ENCODE data around the gene SLC22A4. TPM values are rescaled to one million over a fixed set of nuclear protein-coding genes. Genes with fewer than 3 reads are reported as not detected.
A peak's percentile ranks its signal among the peaks of the same experiment; 100 is the strongest.

SLC22A4 gene
- total and polyA plus RNA-seq, 2 experiments from 2014 or later: 0.27 to 0.32 TPM

DNA sequence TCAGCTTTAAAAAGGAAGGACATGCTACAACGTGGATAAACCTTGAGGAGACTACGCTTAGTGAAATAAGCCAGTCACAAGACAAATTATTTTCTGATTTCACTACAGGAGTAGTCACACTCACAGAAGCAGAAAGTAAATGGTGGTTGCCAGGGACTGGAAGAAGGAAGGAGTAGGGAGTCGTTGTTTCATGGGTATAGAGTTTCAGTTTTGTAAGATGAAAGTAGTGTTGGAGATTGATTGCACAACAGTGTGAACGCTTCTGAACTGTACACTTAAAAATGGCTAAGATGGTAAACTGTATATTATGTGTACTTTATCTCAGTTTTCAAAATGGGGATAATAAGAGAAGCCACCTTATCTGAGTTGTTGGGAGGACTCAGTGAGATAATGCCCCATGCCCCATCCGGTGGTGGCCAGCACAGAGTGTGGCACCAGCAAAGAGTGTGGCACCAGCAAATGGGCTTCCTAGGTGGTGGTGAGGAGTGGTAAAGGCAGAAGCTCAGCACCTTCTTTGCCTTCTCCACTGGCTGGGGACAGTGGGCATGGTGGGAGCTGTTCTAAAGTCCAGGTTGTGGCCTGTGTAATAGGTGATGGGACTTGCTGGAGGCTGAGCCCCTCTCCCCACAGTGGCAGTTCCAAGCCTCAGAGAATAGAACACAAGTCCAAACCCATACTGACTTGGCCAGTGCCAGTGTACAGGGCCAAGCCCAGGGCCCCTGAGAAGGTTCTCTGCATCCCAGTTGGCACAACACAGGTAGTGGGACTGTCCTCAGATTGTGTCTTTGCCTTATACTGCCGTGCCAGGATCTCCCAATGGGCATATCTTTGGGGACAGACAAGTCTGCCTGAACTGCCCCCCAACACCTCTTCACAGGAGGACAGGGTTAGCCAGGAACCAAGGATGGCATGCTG, 4.4 kb downstream of the SLC22A4 start:
- Histone ChIP-seq H3K27me3 (peaks cover 20% of the 10 kb centered on the region), H3K27ac (no peak overlapping the region), H3K4me3 (no peak overlapping the region), H3K4me1 (ENCODE audit: low read depth) (no peaks in the 10 kb centered on the region), H3K36me3 (no peaks in the 10 kb centered on the region), H3K9me3 (ENCODE audit: low read depth) (no peaks in the 10 kb centered on the region)
- peak in 1 of 2 donors; percentile 71 for DNase-seq (ENCODE audit: low read depth in 1 of 2, low spot score in 1 of 2)
- TF ChIP-seq, protein P1, sequence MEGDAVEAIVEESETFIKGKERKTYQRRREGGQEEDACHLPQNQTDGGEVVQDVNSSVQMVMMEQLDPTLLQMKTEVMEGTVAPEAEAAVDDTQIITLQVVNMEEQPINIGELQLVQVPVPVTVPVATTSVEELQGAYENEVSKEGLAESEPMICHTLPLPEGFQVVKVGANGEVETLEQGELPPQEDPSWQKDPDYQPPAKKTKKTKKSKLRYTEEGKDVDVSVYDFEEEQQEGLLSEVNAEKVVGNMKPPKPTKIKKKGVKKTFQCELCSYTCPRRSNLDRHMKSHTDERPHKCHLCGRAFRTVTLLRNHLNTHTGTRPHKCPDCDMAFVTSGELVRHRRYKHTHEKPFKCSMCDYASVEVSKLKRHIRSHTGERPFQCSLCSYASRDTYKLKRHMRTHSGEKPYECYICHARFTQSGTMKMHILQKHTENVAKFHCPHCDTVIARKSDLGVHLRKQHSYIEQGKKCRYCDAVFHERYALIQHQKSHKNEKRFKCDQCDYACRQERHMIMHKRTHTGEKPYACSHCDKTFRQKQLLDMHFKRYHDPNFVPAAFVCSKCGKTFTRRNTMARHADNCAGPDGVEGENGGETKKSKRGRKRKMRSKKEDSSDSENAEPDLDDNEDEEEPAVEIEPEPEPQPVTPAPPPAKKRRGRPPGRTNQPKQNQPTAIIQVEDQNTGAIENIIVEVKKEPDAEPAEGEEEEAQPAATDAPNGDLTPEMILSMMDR (IDR thresholded peaks at IDR 0.05; ENCODE audit: low read depth, low read length): no peak

DNA sequence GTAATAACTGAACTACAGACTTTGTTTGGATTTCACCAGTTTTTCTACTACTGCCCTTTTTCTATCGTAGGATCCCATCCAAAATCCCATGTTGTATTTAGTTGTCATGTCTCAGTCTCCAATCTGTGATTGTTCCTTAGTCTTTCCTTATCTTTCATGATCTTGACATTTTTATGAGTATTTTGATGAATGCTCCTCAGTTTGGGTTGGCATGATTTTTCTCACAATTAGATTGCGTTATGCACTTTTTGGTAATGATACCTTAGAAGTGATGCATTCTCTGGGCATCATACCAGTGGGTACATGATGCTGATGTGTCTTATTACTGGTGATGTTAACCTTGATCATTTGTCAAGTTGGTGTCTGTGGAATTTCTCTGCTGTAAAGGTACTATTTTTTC, 5.7 kb downstream of the SLC22A4 start:
- no peaks in the 10 kb centered on the region for H3K4me1 ChIP-seq (ENCODE audit: low read depth)
- DNase-seq (ENCODE audit: low read depth in 1 of 2, low spot score in 1 of 2): no peak
- no peaks in the 10 kb centered on the region for H3K9me3 ChIP-seq (ENCODE audit: low read depth)
- H3K36me3 ChIP-seq: no peaks in the 10 kb centered on the region
- no peak overlapping the region for H3K4me3 ChIP-seq
- no peak overlapping the region for H3K27ac ChIP-seq
- TF ChIP-seq, protein P1 (IDR thresholded peaks at IDR 0.05; ENCODE audit: low read depth, low read length): no peak
- peaks cover 17% of the 10 kb centered on the region for H3K27me3 ChIP-seq

DNA sequence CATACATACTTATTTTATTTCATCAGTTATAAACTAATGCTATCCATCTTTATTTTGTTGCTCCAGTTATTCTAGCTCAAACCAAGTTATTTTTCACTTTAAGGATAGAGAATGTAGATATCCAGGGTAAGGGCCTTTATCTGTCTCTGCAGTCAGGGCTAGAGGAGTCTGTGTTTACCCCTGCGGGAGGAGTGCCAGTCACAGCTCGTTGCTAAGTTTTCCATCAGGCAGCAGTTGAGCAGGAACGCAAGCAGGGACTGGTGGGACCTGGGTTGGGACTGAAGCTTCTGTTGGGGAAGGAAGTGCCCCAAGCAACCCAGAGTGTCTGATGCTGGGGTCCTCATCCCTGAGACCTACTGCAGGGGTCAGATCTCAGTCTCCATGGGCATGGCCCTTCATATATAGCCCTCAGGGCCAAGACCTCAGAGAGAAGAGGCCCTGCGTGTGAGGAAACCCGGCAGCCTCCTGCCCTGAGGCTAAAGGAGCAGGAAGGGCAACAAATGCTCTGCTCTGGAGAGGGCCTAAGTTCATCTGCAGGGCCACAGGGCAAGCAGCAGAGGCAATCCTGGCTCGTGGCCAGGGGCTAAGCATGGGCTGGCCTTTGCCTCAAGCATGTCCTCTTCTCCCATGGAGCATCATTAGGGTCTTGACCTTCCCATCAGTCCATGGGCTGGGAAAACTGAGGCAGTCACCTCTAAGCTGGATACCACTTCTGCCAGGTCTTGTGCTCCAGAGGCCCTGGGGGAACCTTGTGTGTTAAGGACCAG, 6.6 kb downstream of the SLC22A4 start:
- Histone ChIP-seq H3K4me3 (no peak overlapping the region), H3K4me1 (ENCODE audit: low read depth) (no peaks in the 10 kb centered on the region), H3K9me3 (ENCODE audit: low read depth) (no peaks in the 10 kb centered on the region), H3K36me3 (no peaks in the 10 kb centered on the region), H3K27ac (no peak overlapping the region), H3K27me3 (peaks cover 8% of the 10 kb centered on the region)
- DNase-seq (ENCODE audit: low read depth in 1 of 2, low spot score in 1 of 2): peak in 1 of 2 donors; percentile 28
- TF ChIP-seq, protein P1 (IDR thresholded peaks at IDR 0.05; ENCODE audit: low read depth, low read length): no peak

DNA sequence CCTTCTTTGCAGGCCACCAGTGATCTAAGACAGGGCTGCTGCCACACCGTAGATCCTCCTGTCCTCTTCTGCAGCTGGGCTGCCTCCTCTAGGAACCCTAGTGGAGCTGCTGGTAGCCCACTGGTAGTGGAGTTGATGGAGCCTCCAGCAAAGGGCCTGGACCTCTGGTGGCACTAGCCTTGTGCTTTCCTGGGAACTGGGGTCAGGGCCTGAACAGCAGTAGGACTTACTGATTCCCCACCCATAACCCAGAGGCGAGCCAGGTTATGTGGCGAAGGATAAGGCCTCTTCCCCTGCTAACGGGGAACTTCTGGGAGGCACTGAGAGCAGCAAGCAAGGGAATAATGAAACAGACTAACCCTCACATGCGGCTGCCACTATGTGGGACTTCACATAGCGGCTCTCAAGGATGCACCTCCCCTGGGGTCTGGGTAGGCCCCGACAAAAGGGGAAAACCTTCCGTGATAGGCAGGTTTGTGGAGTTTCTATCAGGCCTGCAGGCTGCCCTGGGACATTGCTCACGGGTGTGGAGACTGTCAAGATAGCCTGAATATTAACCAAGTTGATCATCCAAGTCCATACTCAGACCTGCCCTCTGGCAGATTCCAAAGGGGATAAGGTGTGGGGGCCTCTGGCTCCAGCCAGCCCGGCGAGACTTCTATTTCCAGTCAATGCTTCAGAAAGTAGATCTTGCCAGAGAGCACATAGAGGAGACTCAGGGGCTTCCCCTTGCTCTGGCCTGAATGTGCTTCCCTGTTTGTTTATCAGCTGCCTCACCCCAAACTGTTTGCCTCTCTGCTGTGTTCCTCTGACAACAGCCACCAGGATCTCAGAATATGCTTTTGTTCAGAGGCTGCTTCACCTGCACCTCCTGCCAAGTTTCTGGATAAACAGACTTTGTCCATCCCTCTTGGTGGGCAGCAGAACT, 7.4 kb downstream of the SLC22A4 start:
- H3K36me3 ChIP-seq: no peaks in the 10 kb centered on the region
- H3K4me1 ChIP-seq (ENCODE audit: low read depth): no peaks in the 10 kb centered on the region
- no peaks in the 10 kb centered on the region for H3K9me3 ChIP-seq (ENCODE audit: low read depth)
- no peak overlapping the region for H3K27ac ChIP-seq
- TF ChIP-seq, protein P1 (IDR thresholded peaks at IDR 0.05; ENCODE audit: low read depth, low read length): no peak
- DNase-seq (ENCODE audit: low read depth in 1 of 2, low spot score in 1 of 2): no peak
- H3K27me3 ChIP-seq: no peaks in the 10 kb centered on the region
- no peak overlapping the region for H3K4me3 ChIP-seq

DNA sequence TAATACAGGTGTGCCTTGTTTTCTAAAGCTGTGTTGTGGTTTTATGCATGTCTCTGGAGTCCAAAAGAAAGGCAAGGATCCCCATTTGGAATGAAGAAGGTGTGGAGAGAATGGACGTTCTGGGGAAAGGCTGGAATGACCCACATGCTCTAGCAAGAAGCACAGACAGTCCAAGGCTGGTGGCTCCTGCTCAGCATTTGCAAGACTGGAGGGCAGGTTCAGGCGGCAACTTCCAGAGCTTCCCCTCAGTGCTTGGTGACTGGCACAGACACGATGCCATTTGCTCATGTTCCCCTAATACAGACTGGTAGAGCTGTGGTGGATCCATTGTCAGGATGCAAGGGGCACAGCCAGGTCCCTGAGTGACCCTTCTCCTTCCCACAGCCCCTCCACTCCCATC, 8.2 kb downstream of the SLC22A4 start:
- TF ChIP-seq, protein P1 (IDR thresholded peaks at IDR 0.05; ENCODE audit: low read depth, low read length): no peak
- no peaks in the 10 kb centered on the region for H3K27me3 ChIP-seq
- H3K4me1 ChIP-seq (ENCODE audit: low read depth): no peaks in the 10 kb centered on the region
- no peak for DNase-seq (ENCODE audit: low read depth in 1 of 2, low spot score in 1 of 2)
- H3K36me3 ChIP-seq: no peaks in the 10 kb centered on the region
- no peak overlapping the region for H3K27ac ChIP-seq
- no peaks in the 10 kb centered on the region for H3K9me3 ChIP-seq (ENCODE audit: low read depth)
- no peak overlapping the region for H3K4me3 ChIP-seq
